GM19467 (cell line): Measurements from ENCODE around the gene ABCC9.

Experiments
- ATAC-seq: cut with Tn5 transposase; IDR thresholded peaks from one replicate; pipeline ENCODE4 v1.9.1; 2021; ENCODE audit warnings: mild to moderate bottlenecking, moderate library complexity; ENCODE audit not compliant: unreplicated experiment

Gene ABCC9

GRCh38 chr12:21881965-21882364 lies 59.3 kb downstream of the ABCC9 start:
- ATAC-seq, result no peak

- ATAC-seq, result no peak
These were observed 61.9 kb downstream of the ABCC9 start for GRCh38 chr12:21879312-21879711.

- no peak for ATAC-seq
These were observed 63.8 kb downstream of the ABCC9 start for GRCh38 chr12:21877293-21877982.

- no peak for ATAC-seq
These were observed 75.4 kb downstream of the ABCC9 start for GRCh38 chr12:21865846-21866245.

GRCh38 chr12:21860534-21860933 lies 80.7 kb downstream of the ABCC9 start:
- ATAC-seq, result no peak

GRCh38 chr12:21860128-21860527 lies 81.1 kb downstream of the ABCC9 start:
- no peak for ATAC-seq

GRCh38 chr12:21852251-21852650 lies 89.0 kb downstream of the ABCC9 start:
- ATAC-seq, result no peak

GRCh38 chr12:21851151-21851550 lies 90.1 kb downstream of the ABCC9 start:
- no peak for ATAC-seq

GRCh38 chr12:21850419-21850818 lies 90.8 kb downstream of the ABCC9 start:
- no peak for ATAC-seq

- no peak for ATAC-seq
These were observed 91.3 kb downstream of the ABCC9 start for GRCh38 chr12:21849878-21850277.

- ATAC-seq, result no peak
These were observed 93.0 kb downstream of the ABCC9 start for GRCh38 chr12:21848192-21848591.

GRCh38 chr12:21843795-21844194 lies 97.4 kb downstream of the ABCC9 start:
- no peak for ATAC-seq

GRCh38 chr12:21839776-21840175 lies 101.5 kb downstream of the ABCC9 start:
- no peak for ATAC-seq

GRCh38 chr12:21837847-21838246 lies 103.4 kb downstream of the ABCC9 start:
- no peak for ATAC-seq

GRCh38 chr12:21831791-21832344 lies 109.4 kb downstream of the ABCC9 start:
- ATAC-seq, result no peak

GRCh38 chr12:21828779-21829178 lies 112.4 kb downstream of the ABCC9 start:
- no peak for ATAC-seq

- ATAC-seq, result no peak
These were observed 113.0 kb downstream of the ABCC9 start for GRCh38 chr12:21828136-21828775.

- ATAC-seq, result no peak
These were observed 114.1 kb downstream of the ABCC9 start for GRCh38 chr12:21827083-21827482.

- ATAC-seq, result no peak
These were observed 114.7 kb downstream of the ABCC9 start for GRCh38 chr12:21826618-21826910.

GRCh38 chr12:21825886-21826617 lies 115.2 kb downstream of the ABCC9 start:
- ATAC-seq, result no peak

GRCh38 chr12:21823581-21823980 lies 117.6 kb downstream of the ABCC9 start:
- ATAC-seq, result no peak

GRCh38 chr12:21819678-21820077 lies 121.5 kb downstream of the ABCC9 start:
- ATAC-seq, result no peak
